ENCODE results near the gene MAST1.
A peak's percentile ranks its signal among the peaks of the same experiment; 100 is the strongest.
"Not testable (repeated sequence)": the region's sequence is repeated elsewhere in the genome, so short reads cannot be mapped to it uniquely, and the experiment has no call there.

MAST1 gene

DNA sequence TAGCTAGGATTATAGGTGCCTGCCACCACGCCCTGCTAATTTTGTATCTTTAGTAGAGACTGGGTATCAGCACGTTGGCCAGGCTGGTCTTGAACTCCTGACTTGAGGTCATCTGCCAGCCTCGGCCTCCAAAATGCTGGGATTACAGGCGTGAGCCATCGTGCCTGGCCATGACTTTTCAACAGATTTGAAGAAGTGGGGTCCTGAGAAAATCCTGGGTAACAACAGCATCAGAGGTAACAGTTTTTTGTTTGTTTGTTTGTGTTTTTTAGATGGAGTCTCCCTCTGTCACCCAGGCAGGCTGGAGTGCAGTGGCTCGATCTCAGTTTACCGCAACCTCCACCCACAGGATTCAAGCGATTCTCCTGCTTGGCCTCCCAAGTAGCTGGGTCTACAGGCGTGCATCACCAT is 43.3 kb upstream of the MAST1 start:
- DNase-seq (ENCODE audit: low read depth in 1 of 2, low spot score in 1 of 2): no peak
- Histone ChIP-seq H3K27ac (replicated peaks) (no peak overlapping the region), H3K27me3 (ENCODE audit: insufficient read depth, poor library complexity, severe bottlenecking) (no peaks in the 10 kb centered on the region), H3K4me3 (replicated peaks; ENCODE audit: insufficient read depth, low read length) (no peak overlapping the region)
- no peak for TF ChIP-seq GABPA (IDR thresholded peaks at IDR 0.05; ENCODE audit: low read depth)

GRCh38 chr19:12796146-12797071 is 41.9 kb upstream of the MAST1 start:
- TF ChIP-seq POLR2AphosphoS5 (IDR thresholded peaks at IDR 0.05; ENCODE audit: low read depth) (no peak), CTCF (IDR thresholded peaks at IDR 0.05; ENCODE audit: insufficient read depth, low read length) (peak; percentile 95)
- Histone ChIP-seq H3K27ac (replicated peaks) (peak overlapping the region; percentile 14; the same call in 1 of the 2 replicates), H3K27me3 (ENCODE audit: insufficient read depth, poor library complexity, severe bottlenecking) (no peaks in the 10 kb centered on the region), H3K4me3 (replicated peaks; ENCODE audit: insufficient read depth, low read length) (no peak overlapping the region)
- DNase-seq (ENCODE audit: low read depth in 1 of 2, low spot score in 1 of 2): peak in 1 of 2 experiments; percentile 82

DNA sequence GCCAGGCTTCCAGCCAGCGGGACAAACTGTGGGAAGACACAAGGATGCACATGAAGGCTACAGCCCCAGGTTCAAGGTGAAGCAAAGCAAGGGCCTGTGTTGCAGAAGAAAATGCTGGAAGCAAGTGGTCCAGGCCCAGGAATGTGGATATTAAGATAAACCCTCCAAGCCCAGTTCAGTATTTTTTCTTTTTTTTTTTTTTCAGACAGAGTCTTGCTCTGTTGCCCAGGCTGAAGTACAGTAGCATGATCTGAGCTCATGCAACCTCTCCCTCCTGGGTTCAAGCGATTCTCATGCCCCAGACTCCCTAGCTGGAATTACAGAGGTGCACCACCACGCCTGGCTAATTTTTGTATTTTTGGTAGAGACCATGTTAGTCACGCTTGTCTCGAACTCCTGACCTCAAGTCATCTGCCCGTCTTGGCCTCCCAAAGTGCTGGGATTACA is 41.2 kb upstream of the MAST1 start:
- Histone ChIP-seq H3K27me3 (ENCODE audit: insufficient read depth, poor library complexity, severe bottlenecking) (peaks cover 1% of the 10 kb centered on the region), H3K4me3 (replicated peaks; ENCODE audit: insufficient read depth, low read length) (no peak overlapping the region), H3K27ac (replicated peaks) (no peak overlapping the region)
- TF ChIP-seq CTCF (IDR thresholded peaks at IDR 0.05; ENCODE audit: insufficient read depth, low read length) (no peak), GABPA (IDR thresholded peaks at IDR 0.05; ENCODE audit: low read depth) (no peak), POLR2AphosphoS5 (IDR thresholded peaks at IDR 0.05; ENCODE audit: low read depth) (no peak), SPI1 (IDR thresholded peaks at IDR 0.05; ENCODE audit: borderline replicate concordance, low read depth) (no peak)
- TF ChIP-seq, protein P1, sequence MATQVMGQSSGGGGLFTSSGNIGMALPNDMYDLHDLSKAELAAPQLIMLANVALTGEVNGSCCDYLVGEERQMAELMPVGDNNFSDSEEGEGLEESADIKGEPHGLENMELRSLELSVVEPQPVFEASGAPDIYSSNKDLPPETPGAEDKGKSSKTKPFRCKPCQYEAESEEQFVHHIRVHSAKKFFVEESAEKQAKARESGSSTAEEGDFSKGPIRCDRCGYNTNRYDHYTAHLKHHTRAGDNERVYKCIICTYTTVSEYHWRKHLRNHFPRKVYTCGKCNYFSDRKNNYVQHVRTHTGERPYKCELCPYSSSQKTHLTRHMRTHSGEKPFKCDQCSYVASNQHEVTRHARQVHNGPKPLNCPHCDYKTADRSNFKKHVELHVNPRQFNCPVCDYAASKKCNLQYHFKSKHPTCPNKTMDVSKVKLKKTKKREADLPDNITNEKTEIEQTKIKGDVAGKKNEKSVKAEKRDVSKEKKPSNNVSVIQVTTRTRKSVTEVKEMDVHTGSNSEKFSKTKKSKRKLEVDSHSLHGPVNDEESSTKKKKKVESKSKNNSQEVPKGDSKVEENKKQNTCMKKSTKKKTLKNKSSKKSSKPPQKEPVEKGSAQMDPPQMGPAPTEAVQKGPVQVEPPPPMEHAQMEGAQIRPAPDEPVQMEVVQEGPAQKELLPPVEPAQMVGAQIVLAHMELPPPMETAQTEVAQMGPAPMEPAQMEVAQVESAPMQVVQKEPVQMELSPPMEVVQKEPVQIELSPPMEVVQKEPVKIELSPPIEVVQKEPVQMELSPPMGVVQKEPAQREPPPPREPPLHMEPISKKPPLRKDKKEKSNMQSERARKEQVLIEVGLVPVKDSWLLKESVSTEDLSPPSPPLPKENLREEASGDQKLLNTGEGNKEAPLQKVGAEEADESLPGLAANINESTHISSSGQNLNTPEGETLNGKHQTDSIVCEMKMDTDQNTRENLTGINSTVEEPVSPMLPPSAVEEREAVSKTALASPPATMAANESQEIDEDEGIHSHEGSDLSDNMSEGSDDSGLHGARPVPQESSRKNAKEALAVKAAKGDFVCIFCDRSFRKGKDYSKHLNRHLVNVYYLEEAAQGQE (IDR thresholded peaks at IDR 0.05; ENCODE audit: insufficient replicate concordance, low read depth): no peak
- no peak for DNase-seq (ENCODE audit: low read depth in 1 of 2, low spot score in 1 of 2)

DNA sequence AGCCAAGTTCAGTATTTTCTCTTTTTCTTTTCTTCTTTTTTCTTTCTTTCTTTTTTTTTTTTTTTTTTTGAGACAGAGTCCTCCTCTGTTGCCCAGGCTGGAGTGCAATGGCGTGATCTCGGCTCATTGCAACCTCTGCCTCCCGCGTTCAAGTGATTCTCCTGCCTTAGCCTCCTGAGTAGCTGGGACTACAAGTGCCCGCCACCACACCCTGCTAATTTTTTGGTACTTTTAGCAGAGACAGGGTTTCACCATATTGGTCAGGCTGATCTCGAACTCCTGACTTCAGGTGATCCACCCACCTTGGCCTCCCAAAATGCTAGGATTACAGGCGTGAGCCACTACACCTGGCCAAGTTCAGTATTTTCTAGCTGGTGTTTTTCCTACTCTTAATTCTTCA is 40.7 kb upstream of the MAST1 start:
- H3K27ac ChIP-seq (replicated peaks); DNase-seq (ENCODE audit: low read depth in 1 of 2, low spot score in 1 of 2); H3K27me3 ChIP-seq (ENCODE audit: insufficient read depth, poor library complexity, severe bottlenecking); H3K4me3 ChIP-seq (replicated peaks; ENCODE audit: insufficient read depth, low read length): not testable (repeated sequence)

DNA sequence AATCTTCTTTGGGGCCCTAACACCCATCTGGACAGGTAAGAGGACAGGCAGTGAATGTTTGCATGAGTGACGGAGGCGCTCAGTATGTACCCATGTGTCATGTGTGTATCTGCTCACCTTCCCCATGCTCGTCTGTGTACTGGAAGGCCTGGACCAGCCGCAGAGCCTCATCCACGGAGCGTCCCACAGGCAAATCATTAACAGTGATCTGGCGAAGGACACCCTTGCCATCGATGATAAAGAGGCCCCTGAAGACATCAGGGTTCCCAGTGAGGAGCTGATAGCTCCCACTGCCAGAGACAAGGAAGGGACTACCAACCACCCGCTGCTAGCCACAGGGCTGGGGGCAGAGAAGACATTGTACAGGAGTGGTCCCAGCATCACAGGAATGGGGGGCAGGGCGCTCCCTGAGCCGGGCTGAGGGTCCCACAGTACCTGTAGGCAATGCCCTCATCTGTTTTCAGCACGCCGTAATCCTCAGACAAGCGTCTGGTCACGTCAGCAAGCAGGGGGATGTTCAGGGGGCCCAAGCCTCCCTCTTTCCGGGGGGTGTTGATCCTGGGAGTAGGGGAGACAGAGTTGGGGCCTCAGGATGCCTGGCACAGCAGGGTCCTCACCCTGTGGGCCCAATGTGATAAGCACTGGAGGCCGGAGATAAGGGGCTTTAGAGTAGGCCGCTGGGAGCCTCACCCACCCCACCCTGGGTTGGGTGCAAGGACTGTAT is 38.4 kb upstream of the MAST1 start:
- TF ChIP-seq CTCF (IDR thresholded peaks at IDR 0.05; ENCODE audit: insufficient read depth, low read length): no peak
- no peak for TF ChIP-seq SPI1 (IDR thresholded peaks at IDR 0.05; ENCODE audit: borderline replicate concordance, low read depth)
- no peak for DNase-seq (ENCODE audit: low read depth in 1 of 2, low spot score in 1 of 2)
- Histone ChIP-seq H3K27ac (replicated peaks) (no peak overlapping the region), H3K27me3 (ENCODE audit: insufficient read depth, poor library complexity, severe bottlenecking) (peaks cover 6% of the 10 kb centered on the region), H3K4me3 (replicated peaks; ENCODE audit: insufficient read depth, low read length) (no peak overlapping the region)
